ENCODE results near the gene CRB1.

DNA sequence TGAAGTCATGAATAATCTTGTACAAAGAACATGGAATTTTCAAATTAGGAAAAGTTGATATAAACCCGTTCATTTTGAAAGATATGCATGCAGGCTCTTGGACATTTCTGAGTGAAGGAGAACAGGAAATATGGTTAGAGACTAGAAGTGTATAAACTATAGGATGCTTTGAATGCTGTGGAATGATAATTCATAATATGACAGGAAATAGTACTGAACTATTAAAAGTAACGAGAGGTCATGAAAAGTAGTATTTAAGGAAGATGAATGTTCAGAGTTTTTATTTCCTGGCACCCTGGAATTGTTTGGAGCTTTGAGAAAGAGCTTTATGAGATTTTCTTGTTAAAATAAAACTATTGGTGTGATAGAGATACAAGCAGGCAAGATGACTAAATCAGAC is 18.7 kb upstream of the CRB1 start:
- TF ChIP-seq CTCF (conservative IDR thresholded peaks at IDR 0.05) (no peak), EZH2 (IDR thresholded peaks at IDR 0.05; ENCODE audit: low read depth) (no peak)

Measured in PC-9 (cell line).